NCI-H1048 (cell line): ENCODE data around the gene OR4D2.

Source experiments
- DNase-seq: peaks from one replicate; lab custom pipeline; 2025; lab: John Stamatoyannopoulos, UW

The OR4D2 gene

GRCh38 chr17:58174871-58175270 lies 8.1 kb downstream of the OR4D2 start:
- DNase-seq: no peak

- no peak for DNase-seq
Observed at GRCh38 chr17:58176200-58176599, 9.4 kb downstream of the OR4D2 start.

GRCh38 chr17:58181796-58182195 lies 15.0 kb downstream of the OR4D2 start:
- no peak for DNase-seq

GRCh38 chr17:58183514-58183913 lies 16.7 kb downstream of the OR4D2 start:
- no peak for DNase-seq

- DNase-seq: no peak
Observed at GRCh38 chr17:58184308-58184985, 17.7 kb downstream of the OR4D2 start.

GRCh38 chr17:58184986-58185761 lies 18.4 kb downstream of the OR4D2 start:
- DNase-seq: no peak

- DNase-seq: no peak
Observed at GRCh38 chr17:58186591-58186990, 19.8 kb downstream of the OR4D2 start.

GRCh38 chr17:58187063-58187462 lies 20.3 kb downstream of the OR4D2 start:
- no peak for DNase-seq

- no peak for DNase-seq
Observed at GRCh38 chr17:58187675-58188074, 20.9 kb downstream of the OR4D2 start.

- no peak for DNase-seq
Observed at GRCh38 chr17:58189436-58190146, 22.8 kb downstream of the OR4D2 start.

- no peak for DNase-seq
Observed at GRCh38 chr17:58191241-58191896, 24.6 kb downstream of the OR4D2 start.

- no peak for DNase-seq
Observed at GRCh38 chr17:58192612-58193011, 25.8 kb downstream of the OR4D2 start, which contains the start of gene EPX. Gene EPX (plus strand): TSS chr17:58192726. CDS start chr17:58192847, 121 bp downstream.

GRCh38 chr17:58193641-58194255 lies 27.0 kb downstream of the OR4D2 start:
- no peak for DNase-seq

- no peak for DNase-seq
Observed at GRCh38 chr17:58195518-58196123, 28.8 kb downstream of the OR4D2 start.

GRCh38 chr17:58196610-58197009 lies 29.8 kb downstream of the OR4D2 start:
- DNase-seq: no peak

GRCh38 chr17:58200024-58200633 lies 33.3 kb downstream of the OR4D2 start:
- no peak for DNase-seq

GRCh38 chr17:58202859-58203258 lies 36.1 kb downstream of the OR4D2 start:
- DNase-seq: no peak

GRCh38 chr17:58204796-58205195 lies 38.0 kb downstream of the OR4D2 start:
- no peak for DNase-seq

GRCh38 chr17:58205936-58206335 lies 39.2 kb downstream of the OR4D2 start:
- DNase-seq: no peak

- no peak for DNase-seq
Observed at GRCh38 chr17:58207451-58207850, 40.7 kb downstream of the OR4D2 start.

GRCh38 chr17:58208344-58208743 lies 41.6 kb downstream of the OR4D2 start:
- no peak for DNase-seq
